ENCODE data around the gene ALPI. TPM values are rescaled to one million over a fixed set of nuclear protein-coding genes. Genes with fewer than 3 reads are reported as not detected.

ALPI gene
- total and polyA plus RNA-seq, 9 of the 15 experiments (the other 6 are each of a cell fraction or from before 2014, with no cell fraction given), result not detected

DNA sequence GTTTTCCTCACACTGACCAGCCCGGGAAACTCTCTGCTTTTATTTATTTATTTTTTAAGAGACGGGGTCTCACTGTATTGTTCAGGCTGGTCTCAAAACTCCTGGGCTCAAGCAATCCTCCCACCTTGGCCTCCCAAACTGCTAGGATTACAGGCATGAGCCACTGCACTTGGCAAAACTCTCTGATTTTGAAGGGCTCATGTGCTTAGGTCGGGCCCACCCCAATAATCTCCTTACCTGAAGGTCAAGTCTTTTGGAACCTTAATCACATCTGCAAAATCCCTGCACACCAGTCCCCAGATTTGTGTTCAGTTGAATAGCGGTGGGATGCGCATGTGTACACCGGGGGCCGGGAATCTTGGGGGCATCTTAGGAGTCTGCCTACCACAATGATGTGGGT, 39.3 kb downstream of the ALPI start:
- intact Hi-C loops (cut with micrococcal nuclease), result no loop called here
- no peaks in the 10 kb centered on the region for H4K20me1 ChIP-seq (replicated peaks; ENCODE audit: control insufficient read depth, insufficient read depth, low read length)
- no peaks in the 10 kb centered on the region for H3K36me3 ChIP-seq (ENCODE audit: control insufficient read depth, insufficient read depth, low read length)
- POLR2A ChIA-PET, result no interaction called here
- WGBS (ENCODE audit: insufficient coverage, low coverage, missing lambda C conversion rate), result 0% methylated on average over 3 of the region's 7 CpGs
- no peak overlapping the region for H3K4me2 ChIP-seq (ENCODE audit: insufficient read depth, low read length)
- H3K27ac ChIP-seq (ENCODE audit: extremely low read depth, low read depth, low read length), result no peak overlapping the region
- in situ Hi-C loops (cut with MboI), result no loop called here
- no peak overlapping the region for H3K9ac ChIP-seq (ENCODE audit: insufficient read depth in 1 of 2, low read depth in 2 of 2, low read length in 2 of 2)
- DNase-seq (ENCODE audit: extremely low read depth in 1 of 4, low spot score in 3 of 4) (no peak), FAIRE-seq (no peak), ATAC-seq (no peak)
- H2AFZ ChIP-seq (ENCODE audit: low read depth, low read length), result no peak overlapping the region
- peak; percentile 65; the same call in 1 of the 2 replicates for TF ChIP-seq ZNF134 (CRISPR knock-in tag; conservative IDR thresholded peaks at IDR 0.05)
- TF ChIP-seq, protein P1, sequence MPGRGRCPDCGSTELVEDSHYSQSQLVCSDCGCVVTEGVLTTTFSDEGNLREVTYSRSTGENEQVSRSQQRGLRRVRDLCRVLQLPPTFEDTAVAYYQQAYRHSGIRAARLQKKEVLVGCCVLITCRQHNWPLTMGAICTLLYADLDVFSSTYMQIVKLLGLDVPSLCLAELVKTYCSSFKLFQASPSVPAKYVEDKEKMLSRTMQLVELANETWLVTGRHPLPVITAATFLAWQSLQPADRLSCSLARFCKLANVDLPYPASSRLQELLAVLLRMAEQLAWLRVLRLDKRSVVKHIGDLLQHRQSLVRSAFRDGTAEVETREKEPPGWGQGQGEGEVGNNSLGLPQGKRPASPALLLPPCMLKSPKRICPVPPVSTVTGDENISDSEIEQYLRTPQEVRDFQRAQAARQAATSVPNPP (IDR thresholded peaks at IDR 0.05; ENCODE audit: borderline replicate concordance, insufficient read depth, insufficient read length), result no peak
- no peaks in the 10 kb centered on the region for H3K9me3 ChIP-seq (replicated peaks; ENCODE audit: control insufficient read depth, insufficient read depth, low read depth, low read length)
- BruUV-seq (replicated peaks), result no TSS peak
- H3K9me1 ChIP-seq (ENCODE audit: control insufficient read depth, insufficient read depth, low read length), result no peaks in the 10 kb centered on the region
- no peaks in the 10 kb centered on the region for H3K79me2 ChIP-seq (ENCODE audit: control insufficient read depth, insufficient read depth, low read length)
- H3K27me3 ChIP-seq (ENCODE audit: control insufficient read depth in 2 of 2, insufficient read depth in 2 of 2, low read length in 2 of 2), result peaks cover 0 to 34% of the 10 kb centered on the region in 2 experiments; a peak in 2 of 5 replicates
- H3K4me3 ChIP-seq, result no peak overlapping the region
- no peaks in the 10 kb centered on the region for H3K4me1 ChIP-seq (replicated peaks in 1 of 2; ENCODE audit: control insufficient read depth in 2 of 2, insufficient read depth in 2 of 2, low read length in 2 of 2)
- CTCF ChIA-PET (ENCODE audit: low intra/inter-chr PET ratio), result no interaction called here

DNA sequence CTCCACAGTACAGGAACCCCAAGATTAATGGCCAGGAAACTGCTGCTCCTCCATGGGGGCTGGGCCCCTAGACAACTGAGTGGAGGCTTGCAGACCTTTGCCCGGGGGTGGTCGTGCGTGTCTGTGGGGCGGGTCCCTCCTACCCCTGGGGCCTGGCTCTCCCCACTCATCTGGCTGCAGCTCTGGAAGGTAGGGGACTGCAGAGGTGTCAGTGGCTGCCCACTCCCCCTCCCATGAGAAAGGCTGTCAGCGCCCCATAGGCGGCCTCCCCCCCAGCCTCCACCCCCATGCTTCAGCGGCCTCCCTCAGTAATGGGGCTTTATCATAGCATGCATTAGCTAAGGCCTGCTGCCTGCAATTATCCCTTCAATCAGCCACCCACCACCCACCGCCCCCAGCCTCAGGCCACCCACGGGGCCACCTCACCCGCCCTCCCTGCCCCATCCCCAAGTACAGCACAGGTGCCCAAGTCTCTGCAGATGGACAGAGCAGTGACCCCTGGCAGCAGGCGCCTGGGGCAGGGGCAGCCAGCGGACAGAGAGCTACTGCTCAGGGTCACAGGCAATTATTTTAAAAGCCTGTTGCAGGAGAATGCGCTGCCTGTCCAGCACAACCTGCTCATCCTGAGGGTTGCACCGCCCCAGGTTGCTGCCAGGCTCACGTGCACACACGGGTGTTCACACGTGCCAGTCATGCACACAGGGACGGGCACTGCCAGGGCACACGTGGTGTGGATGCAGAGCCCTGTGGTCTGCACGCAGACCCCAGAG, 40.7 kb downstream of the ALPI start:
- ATAC-seq, result no peak
- intact Hi-C loops (cut with micrococcal nuclease), result no loop called here
- in situ Hi-C loops (cut with MboI), result no loop called here
- H3K79me2 ChIP-seq (ENCODE audit: control insufficient read depth, insufficient read depth, low read length), result no peaks in the 10 kb centered on the region
- no peak for FAIRE-seq
- no peak overlapping the region for H2AFZ ChIP-seq (ENCODE audit: low read depth, low read length)
- H3K9ac ChIP-seq (ENCODE audit: insufficient read depth in 1 of 2, low read depth in 2 of 2, low read length in 2 of 2), result no peak overlapping the region
- DNase-seq (ENCODE audit: extremely low read depth in 1 of 4, low spot score in 3 of 4), result no peak
- H3K9me3 ChIP-seq (replicated peaks; ENCODE audit: control insufficient read depth, insufficient read depth, low read depth, low read length), result no peaks in the 10 kb centered on the region
- no TSS peak for BruUV-seq (replicated peaks)
- H3K27me3 ChIP-seq (ENCODE audit: control insufficient read depth in 2 of 2, insufficient read depth in 2 of 2, low read length in 2 of 2), result peaks cover 0 to 33% of the 10 kb centered on the region in 2 experiments; a peak in 2 of 5 replicates
- 1% methylated on average over 13 of the region's 20 CpGs for WGBS (ENCODE audit: insufficient coverage, low coverage, missing lambda C conversion rate)
- H3K27ac ChIP-seq (ENCODE audit: extremely low read depth, low read depth, low read length), result no peak overlapping the region
- H3K4me3 ChIP-seq, result no peak overlapping the region
- CTCF ChIA-PET (ENCODE audit: low intra/inter-chr PET ratio), result no interaction called here
- no peak overlapping the region for H3K4me2 ChIP-seq (ENCODE audit: insufficient read depth, low read length)
- H3K4me1 ChIP-seq (replicated peaks in 1 of 2; ENCODE audit: control insufficient read depth in 2 of 2, insufficient read depth in 2 of 2, low read length in 2 of 2), result no peaks in the 10 kb centered on the region
- POLR2A ChIA-PET, result no interaction called here
- H4K20me1 ChIP-seq (replicated peaks; ENCODE audit: control insufficient read depth, insufficient read depth, low read length), result no peaks in the 10 kb centered on the region
- H3K36me3 ChIP-seq (ENCODE audit: control insufficient read depth, insufficient read depth, low read length), result no peaks in the 10 kb centered on the region
- no peaks in the 10 kb centered on the region for H3K9me1 ChIP-seq (ENCODE audit: control insufficient read depth, insufficient read depth, low read length)
- TF ChIP-seq ZNF507 (tag; conservative IDR thresholded peaks at IDR 0.05) (no peak), TAF1 (IDR thresholded peaks at IDR 0.05; ENCODE audit: control insufficient read depth, extremely low read depth, insufficient read depth, low read length, severe bottlenecking) (no peak), NR0B1 (IDR thresholded peaks at IDR 0.05; ENCODE audit: partially characterized antibody) (no peak), ZKSCAN3 (CRISPR knock-in tag; IDR thresholded peaks at IDR 0.05) (no peak), TAF9B (IDR thresholded peaks at IDR 0.05; ENCODE audit: partially characterized antibody) (no peak), NCOA2 (IDR thresholded peaks at IDR 0.05; ENCODE audit: partially characterized antibody in 2 of 2) (no peak), KLF13 (tag; IDR thresholded peaks at IDR 0.05; ENCODE audit: borderline replicate concordance, low read depth) (no peak), YBX1 (IDR thresholded peaks at IDR 0.05) (no peak)
- TF ChIP-seq, protein P2, sequence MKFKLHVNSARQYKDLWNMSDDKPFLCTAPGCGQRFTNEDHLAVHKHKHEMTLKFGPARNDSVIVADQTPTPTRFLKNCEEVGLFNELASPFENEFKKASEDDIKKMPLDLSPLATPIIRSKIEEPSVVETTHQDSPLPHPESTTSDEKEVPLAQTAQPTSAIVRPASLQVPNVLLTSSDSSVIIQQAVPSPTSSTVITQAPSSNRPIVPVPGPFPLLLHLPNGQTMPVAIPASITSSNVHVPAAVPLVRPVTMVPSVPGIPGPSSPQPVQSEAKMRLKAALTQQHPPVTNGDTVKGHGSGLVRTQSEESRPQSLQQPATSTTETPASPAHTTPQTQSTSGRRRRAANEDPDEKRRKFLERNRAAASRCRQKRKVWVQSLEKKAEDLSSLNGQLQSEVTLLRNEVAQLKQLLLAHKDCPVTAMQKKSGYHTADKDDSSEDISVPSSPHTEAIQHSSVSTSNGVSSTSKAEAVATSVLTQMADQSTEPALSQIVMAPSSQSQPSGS (CRISPR knock-in tag; IDR thresholded peaks at IDR 0.05), result no peak

Measured in K562 (cell line).